Liver (tissue), 3 donors: Measurements from ENCODE around the gene BRS3.

Source experiments
- ATF3 ChIP-seq: IDR thresholded peaks from 2 replicates; pipeline ENCODE4 v1.6.1; 2016; ENCODE audit warnings: antibody characterized with exemption
- CTCF ChIP-seq: fragments of 150-350 bp; IDR thresholded peaks from 2 replicates; pipeline ENCODE4 v1.5.1; 2017; ENCODE audit warnings: improper control_type of control experiment, low read depth, low read length; ENCODE audit not compliant: missing input control
- HNF4A ChIP-seq, 2 donors: conservative IDR thresholded peaks; 2 replicates each; pipeline ENCODE4 v1.6.1; 2016; ENCODE audit warnings: antibody characterized with exemption in 2 of 2, mild to moderate bottlenecking in 2 of 2
- MAX ChIP-seq: IDR thresholded peaks from 2 replicates; pipeline ENCODE4 v1.6.1; 2016; ENCODE audit warnings: antibody characterized with exemption
- REST ChIP-seq: IDR thresholded peaks from 2 replicates; pipeline ENCODE4 v1.6.1; 2016; ENCODE audit warnings: antibody characterized with exemption, mild to moderate bottlenecking
- TAF1 ChIP-seq: conservative IDR thresholded peaks from 2 replicates; pipeline ENCODE4 v1.6.1; 2016; ENCODE audit warnings: antibody characterized with exemption, mild to moderate bottlenecking
- donor health status: healthy.
- donor health status: healthy.

GRCh38 chrX:136450050-136450830 is 37.5 kb upstream of the BRS3 start:
- TF ChIP-seq CTCF: no peak
- no peak for TF ChIP-seq ATF3
- TF ChIP-seq TAF1: no peak
- TF ChIP-seq MAX: no peak
- no peak for TF ChIP-seq HNF4A (conservative IDR thresholded peaks at IDR 0.05)
- TF ChIP-seq REST: no peak
